ENCODE data around the gene CREG1. TPM values are rescaled to one million over a fixed set of nuclear protein-coding genes. Genes with fewer than 3 reads are reported as not detected.

Gene CREG1
- total RNA-seq, 4 donors from 2014 or later, result 55.4 to 115 (median 97.5) TPM

GRCh38 chr1:167491586-167492461 is 61.7 kb downstream of the CREG1 start:
- Histone ChIP-seq H3K36me3 (no peaks in the 10 kb centered on the region), H3K27ac (no peak overlapping the region), H3K4me3 (no peak overlapping the region), H3K27me3 (peaks cover 10% of the 10 kb centered on the region), H3K9me3 (no peaks in the 10 kb centered on the region), H3K4me1 (no peaks in the 10 kb centered on the region)
- no peak for DNase-seq
- WGBS, 2 donors (ENCODE audit: low coverage in 1 of 2), result 65 to 73% methylated on average over 11 to 12 of the region's 12 CpGs
- intact Hi-C loops (cut with DNase I; ENCODE audit: low total_unique reads), result no loop called here
- in situ Hi-C loops (cut with MboI; ENCODE audit: low pct_ligation_motif_present in 1 of 4, low pct_unique_long_range_greater_than_20kb in 1 of 4, low sequenced_read_pairs in 3 of 4), result no loop called here
- TF ChIP-seq CTCF (IDR thresholded peaks at IDR 0.05) (no peak), POLR2A (IDR thresholded peaks at IDR 0.05) (no peak), POLR2AphosphoS5 (IDR thresholded peaks at IDR 0.05) (no peak), EP300 (IDR thresholded peaks at IDR 0.05; ENCODE audit: low read depth) (no peak)

Other genes with a start within 250 kb of the CREG1 start
- gene CD247, start 35.2 kb downstream of the CREG1 start, total RNA-seq, result 1 to 10 TPM in 3 of 4 donors, not detected in 1; 1.5 to 6.4 (median 3.4) TPM
- 10 to 100 TPM in 2 of 4 donors, 1 to 10 TPM in 2; 6.0 to 29.2 (median 15.9) TPM for gene RCSD1, start 76.5 kb upstream of the CREG1 start, total RNA-seq
- 10 to 100 TPM; 32.9 to 79.5 (median 58.2) TPM for gene MPZL1, start 168.2 kb upstream of the CREG1 start, total RNA-seq